DND-41 (cell line): ENCODE data around the gene EXOC3L4.

Experiments
- CTCF ChIP-seq: IDR thresholded peaks from 2 replicates; pipeline ENCODE4 v1.5.1; 2012; ENCODE audit warnings: borderline replicate concordance, low read length, moderate library complexity, mild to moderate bottlenecking; ENCODE audit not compliant: poor library complexity, severe bottlenecking; ENCODE audit errors: extremely low read depth
- EZH2 ChIP-seq: IDR thresholded peaks from 3 replicates; pipeline ENCODE4 v1.6.1; 2012; ENCODE audit warnings: borderline replicate concordance, low read depth, mild to moderate bottlenecking, moderate library complexity, low read length, inconsistent platforms; ENCODE audit not compliant: severe bottlenecking

DNA sequence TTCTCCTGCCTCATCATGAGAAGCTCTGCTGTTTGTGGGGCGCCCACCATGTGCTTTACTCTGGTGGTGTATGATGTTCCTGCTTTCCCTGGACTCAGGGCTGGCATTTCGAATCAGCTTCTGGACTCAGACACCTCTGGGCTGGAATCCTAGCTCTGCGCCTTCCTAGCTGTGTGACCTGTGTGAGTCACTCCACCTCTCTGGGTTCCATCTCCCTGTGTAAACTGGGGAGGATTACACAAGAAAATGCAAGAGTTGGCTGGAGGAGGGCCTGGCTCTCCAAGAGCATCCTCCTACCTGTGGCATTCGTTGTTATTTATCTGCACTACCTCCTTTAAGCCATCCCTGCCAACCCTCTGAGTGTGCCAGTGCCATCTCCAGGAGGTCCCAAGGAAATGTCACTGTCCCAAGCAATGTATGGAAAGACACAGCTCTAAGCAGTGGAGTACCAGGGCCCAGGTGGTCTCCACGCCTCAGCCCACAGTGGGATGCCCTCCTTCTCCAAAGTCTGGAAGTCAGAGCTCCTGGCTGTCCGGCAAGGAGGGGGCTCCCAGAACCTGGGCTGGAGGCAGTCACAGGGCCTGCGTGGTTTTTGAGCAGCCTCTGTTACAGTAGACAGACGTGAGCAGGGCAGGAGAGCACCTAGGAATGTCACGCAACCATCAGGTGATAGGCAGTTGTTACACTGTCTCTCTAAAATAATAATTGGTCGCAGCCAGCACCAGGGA, 21.5 kb downstream of the EXOC3L4 start:
- TF ChIP-seq CTCF (no peak), EZH2 (no peak)
